Measurements from ENCODE around the gene LCA5.

The LCA5 gene

DNA sequence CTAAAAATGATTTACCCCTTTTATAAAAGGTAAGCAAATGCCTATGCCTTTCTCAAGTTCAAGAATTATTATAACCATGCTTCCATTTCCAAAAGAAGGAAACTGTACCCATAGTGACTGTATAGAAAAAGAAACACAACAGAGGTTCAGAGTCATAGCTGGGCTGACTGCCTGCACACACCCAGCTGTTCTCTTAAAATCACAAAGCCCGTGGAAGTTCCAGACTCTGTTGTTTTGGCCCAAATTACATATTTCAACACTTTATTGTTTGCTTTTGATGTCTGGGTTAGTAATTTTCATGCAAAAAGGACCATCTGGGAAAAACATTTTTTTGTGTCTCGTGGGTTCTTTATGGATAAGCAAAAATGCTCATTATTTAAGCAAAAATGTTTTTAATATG lies 99.2 kb downstream of the LCA5 start:
- no peaks in the 10 kb centered on the region for H3K9me3 ChIP-seq
- H3K4me3 ChIP-seq (ENCODE audit: low read depth, low read length) = no peak overlapping the region
- DNase-seq = no peak
- no peaks in the 10 kb centered on the region for H3K27me3 ChIP-seq
- H3K4me1 ChIP-seq = no peaks in the 10 kb centered on the region
- no peak for TF ChIP-seq CTCF (IDR thresholded peaks at IDR 0.05; ENCODE audit: low read depth, low read length)
- no peaks in the 10 kb centered on the region for H3K36me3 ChIP-seq

DNA sequence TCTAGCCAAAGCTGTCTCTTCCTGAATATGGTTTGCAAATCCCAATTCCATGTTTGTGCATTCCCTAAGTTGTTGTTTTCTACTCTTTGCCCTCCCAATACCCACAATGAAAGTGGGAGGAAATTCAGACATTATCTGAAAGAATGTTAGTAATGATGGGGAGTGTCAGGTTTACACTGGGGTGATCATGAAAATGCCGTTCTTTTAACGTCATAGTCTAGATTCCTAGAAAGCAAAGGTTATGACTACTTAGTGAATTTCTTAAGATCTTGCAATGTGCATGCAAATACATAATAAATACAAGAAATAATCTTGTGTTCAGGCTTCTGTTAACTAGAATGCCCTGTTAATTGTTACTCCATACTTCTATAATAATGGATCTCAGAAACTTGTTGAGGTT lies 101.0 kb downstream of the LCA5 start:
- Histone ChIP-seq H3K4me1 (no peaks in the 10 kb centered on the region), H3K4me3 (ENCODE audit: low read depth, low read length) (no peak overlapping the region), H3K9me3 (no peaks in the 10 kb centered on the region), H3K36me3 (no peaks in the 10 kb centered on the region), H3K27me3 (no peaks in the 10 kb centered on the region)
- DNase-seq = no peak
- no peak for TF ChIP-seq CTCF (IDR thresholded peaks at IDR 0.05; ENCODE audit: low read depth, low read length)

DNA sequence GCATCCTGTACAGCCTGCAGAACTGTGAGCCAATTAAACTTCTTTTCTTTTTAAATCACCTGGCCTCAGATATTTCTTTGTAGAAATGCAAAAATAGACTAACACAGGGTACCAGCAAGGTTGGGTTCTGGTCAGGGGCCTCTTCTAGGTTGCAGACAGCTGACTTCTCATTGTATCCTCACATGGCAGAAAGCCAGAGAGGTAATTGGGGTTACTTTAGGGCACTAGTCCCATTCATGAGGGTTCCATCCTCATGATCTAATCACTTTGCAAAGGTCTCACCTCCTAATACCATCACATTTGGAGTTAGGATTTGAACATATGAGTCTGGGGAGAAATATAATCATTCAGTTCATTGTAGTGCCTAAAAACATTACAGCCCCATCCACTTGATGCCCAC lies 101.5 kb downstream of the LCA5 start:
- H3K9me3 ChIP-seq = no peaks in the 10 kb centered on the region

More for the DNA sequence above, 101.5 kb downstream of the LCA5 start:
- H3K36me3 ChIP-seq = no peaks in the 10 kb centered on the region
- H3K4me1 ChIP-seq = no peaks in the 10 kb centered on the region
- no peak for DNase-seq
- H3K4me3 ChIP-seq (ENCODE audit: low read depth, low read length) = no peak overlapping the region
- H3K27me3 ChIP-seq = no peaks in the 10 kb centered on the region
- no peak for TF ChIP-seq CTCF (IDR thresholded peaks at IDR 0.05; ENCODE audit: low read depth, low read length)
